NCI-H510A treated with DMSO at 0.1 percent for 48 hours (cell line): Measurements from ENCODE around the gene MRAP2.
A peak's percentile ranks its signal among the peaks of the same experiment; 100 is the strongest.
"Not testable (repeated sequence)": the region's sequence is repeated elsewhere in the genome, so short reads cannot be mapped to it uniquely, and the experiment has no call there.

Experiments
- DNase-seq: peaks from one replicate; lab custom pipeline; 2025; lab: John Stamatoyannopoulos, UW

Gene MRAP2

GRCh38 chr6:84032000-84032399 lies 1.6 kb upstream of the MRAP2 start:
- DNase-seq = not testable (repeated sequence)

GRCh38 chr6:84035484-84035883 lies 1.9 kb downstream of the MRAP2 start:
- DNase-seq = no peak

- no peak for DNase-seq
These were observed 4.0 kb downstream of the MRAP2 start for GRCh38 chr6:84037425-84038089.

GRCh38 chr6:84042603-84043002 lies 9.0 kb downstream of the MRAP2 start:
- DNase-seq = no peak

GRCh38 chr6:84043555-84043954 lies 10.0 kb downstream of the MRAP2 start:
- DNase-seq = no peak

- DNase-seq = no peak
These were observed 13.2 kb downstream of the MRAP2 start for GRCh38 chr6:84046755-84047154.

- no peak for DNase-seq
These were observed 15.0 kb downstream of the MRAP2 start for GRCh38 chr6:84048588-84048987.

- DNase-seq = no peak
These were observed 16.8 kb downstream of the MRAP2 start for GRCh38 chr6:84050408-84050807.

GRCh38 chr6:84052204-84052882 lies 18.8 kb downstream of the MRAP2 start:
- DNase-seq = peak; percentile 78

GRCh38 chr6:84052883-84053241 lies 19.3 kb downstream of the MRAP2 start:
- no peak for DNase-seq

GRCh38 chr6:84055647-84056046 lies 22.1 kb downstream of the MRAP2 start:
- no peak for DNase-seq

- no peak for DNase-seq
These were observed 24.3 kb downstream of the MRAP2 start for GRCh38 chr6:84057908-84058307.

- DNase-seq = no peak
These were observed 25.5 kb downstream of the MRAP2 start for GRCh38 chr6:84059082-84059481.

- no peak for DNase-seq
These were observed 27.6 kb downstream of the MRAP2 start for GRCh38 chr6:84061174-84061573.

- DNase-seq = no peak
These were observed 28.2 kb downstream of the MRAP2 start for GRCh38 chr6:84061613-84062398.

GRCh38 chr6:84062519-84063154 lies 29.1 kb downstream of the MRAP2 start:
- DNase-seq = no peak

- DNase-seq = no peak
These were observed 32.2 kb downstream of the MRAP2 start for GRCh38 chr6:84065693-84066290.

- DNase-seq = no peak
These were observed 33.0 kb downstream of the MRAP2 start for GRCh38 chr6:84066536-84066935.

GRCh38 chr6:84068873-84069272 lies 35.3 kb downstream of the MRAP2 start:
- not testable (repeated sequence) for DNase-seq

GRCh38 chr6:84072442-84072997 lies 38.9 kb downstream of the MRAP2 start:
- no peak for DNase-seq

- DNase-seq = no peak
These were observed 41.6 kb downstream of the MRAP2 start for GRCh38 chr6:84074988-84075781.
